ENCODE measurements around the gene SERINC1. TPM values are rescaled to one million over a fixed set of nuclear protein-coding genes. Genes with fewer than 3 reads are reported as not detected.
A peak's percentile ranks its signal among the peaks of the same experiment; 100 is the strongest.

Gene SERINC1
- total RNA-seq, 1 experiment from 2014 or later, result 202 TPM

DNA sequence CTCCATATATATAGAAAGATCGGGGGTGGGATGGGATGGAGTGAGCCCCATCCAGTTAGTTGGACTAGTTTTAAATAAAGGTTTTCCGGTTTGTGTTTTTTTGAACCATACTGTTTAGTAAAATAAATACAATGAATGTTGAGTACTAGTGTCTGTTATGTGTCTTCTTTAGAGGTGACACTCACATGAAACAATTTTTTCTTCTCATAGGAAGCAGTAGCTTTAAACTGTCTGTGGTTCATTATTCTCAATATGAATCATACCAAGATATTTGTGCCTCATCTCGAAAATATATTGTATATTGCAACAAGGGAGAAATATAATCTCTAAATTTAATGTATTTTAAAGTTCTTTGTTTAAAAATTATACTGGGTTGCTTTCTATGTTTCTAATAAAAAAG is 38.8 kb downstream of the SERINC1 start:
- no peak for DNase-seq (ENCODE audit: low read depth)

DNA sequence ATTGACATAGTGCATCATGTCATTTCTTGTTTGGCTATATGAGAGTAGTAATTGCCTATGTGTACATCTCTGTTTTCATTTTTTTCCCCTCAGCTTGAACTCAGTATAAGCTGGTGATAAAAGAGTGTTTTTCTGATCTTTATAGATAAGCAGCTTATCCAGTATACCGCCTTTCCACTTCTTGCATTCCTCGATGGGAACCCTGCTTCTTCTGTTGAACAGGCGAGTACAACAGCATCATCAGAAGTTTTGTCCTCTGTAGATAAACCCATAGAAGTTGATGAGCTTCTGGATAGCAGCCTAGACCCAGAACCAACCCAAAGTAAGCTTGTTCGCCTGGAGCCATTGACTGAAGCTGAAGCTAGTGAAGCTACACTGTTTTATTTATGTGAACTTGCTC is 39.8 kb downstream of the SERINC1 start:
- DNase-seq (ENCODE audit: low read depth), result no peak

DNA sequence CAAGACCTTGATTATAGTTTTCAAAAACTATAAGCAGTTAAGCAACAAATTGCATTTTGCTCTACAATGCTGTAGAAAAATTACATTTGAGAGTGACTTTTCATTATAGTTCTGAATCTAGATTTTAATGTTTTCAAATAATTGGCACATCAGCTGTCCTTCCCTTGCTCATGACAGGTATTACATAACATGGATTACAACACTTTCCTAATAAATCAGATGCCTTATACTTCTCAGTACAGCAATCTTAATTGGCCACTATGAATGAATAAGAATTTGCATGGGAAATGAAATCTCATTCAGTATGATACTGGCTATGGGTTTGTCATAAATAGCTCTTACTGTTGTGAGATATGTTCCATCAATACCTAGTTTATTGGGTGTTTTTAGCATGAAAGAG is 42.3 kb downstream of the SERINC1 start:
- DNase-seq (ENCODE audit: low read depth), result no peak

DNA sequence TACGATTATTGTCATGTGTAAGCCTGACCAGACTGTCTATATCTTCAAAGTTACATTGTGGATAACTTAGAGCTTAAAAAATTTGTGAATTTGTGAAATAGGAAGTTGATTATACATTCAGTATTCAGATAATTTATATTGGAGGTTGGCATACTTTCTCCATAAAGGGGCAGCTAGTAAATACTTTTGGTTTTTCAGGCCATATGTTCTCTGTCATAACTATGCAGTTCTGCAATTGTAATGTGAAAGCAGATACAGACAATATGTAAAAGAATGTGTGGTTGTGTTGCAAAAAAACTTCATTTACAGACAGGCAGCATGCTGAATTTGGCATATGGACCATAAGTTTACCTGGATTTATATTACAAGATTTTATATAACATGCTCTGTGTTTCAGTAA is 42.8 kb downstream of the SERINC1 start:
- no peak for DNase-seq (ENCODE audit: low read depth)

DNA sequence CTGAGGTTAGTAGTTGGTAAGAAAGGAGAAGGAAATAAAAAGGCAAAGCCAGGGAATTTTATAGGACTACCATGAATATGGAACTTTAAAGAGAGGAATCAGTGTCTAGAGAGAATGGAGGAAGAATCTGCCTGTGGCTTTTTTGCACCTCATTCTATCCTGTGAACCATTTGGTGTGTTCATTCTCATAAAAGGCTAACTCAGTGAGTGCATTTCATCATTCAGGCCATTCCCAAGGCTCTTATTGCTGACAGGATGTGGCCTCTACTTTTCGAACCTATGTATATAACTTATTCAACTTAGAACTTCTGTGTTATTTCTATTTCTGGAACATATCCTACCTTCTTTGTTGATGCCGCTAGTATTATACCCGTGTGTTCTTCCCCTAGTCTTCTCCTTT is 45.0 kb downstream of the SERINC1 start:
- DNase-seq (ENCODE audit: low read depth), result no peak

DNA sequence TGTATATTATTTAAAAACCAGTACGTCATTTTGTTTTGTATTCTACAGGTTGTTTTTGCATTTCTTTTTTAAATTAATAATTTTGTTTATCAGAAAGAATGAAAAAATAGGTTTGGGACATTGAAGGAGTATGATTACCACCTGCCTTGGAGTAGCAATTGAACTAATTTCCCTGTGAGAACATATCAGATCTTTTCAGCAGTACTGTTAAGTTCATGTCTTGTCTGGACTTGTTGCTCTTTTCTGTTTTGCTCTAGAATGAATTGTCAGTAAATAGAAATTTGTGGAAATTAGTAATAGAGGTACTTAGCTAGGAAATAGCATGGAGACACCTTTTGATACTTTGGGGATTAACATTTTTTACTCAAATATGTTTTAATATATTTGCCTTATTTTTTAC is 47.9 kb downstream of the SERINC1 start:
- no peak for DNase-seq (ENCODE audit: low read depth)

DNA sequence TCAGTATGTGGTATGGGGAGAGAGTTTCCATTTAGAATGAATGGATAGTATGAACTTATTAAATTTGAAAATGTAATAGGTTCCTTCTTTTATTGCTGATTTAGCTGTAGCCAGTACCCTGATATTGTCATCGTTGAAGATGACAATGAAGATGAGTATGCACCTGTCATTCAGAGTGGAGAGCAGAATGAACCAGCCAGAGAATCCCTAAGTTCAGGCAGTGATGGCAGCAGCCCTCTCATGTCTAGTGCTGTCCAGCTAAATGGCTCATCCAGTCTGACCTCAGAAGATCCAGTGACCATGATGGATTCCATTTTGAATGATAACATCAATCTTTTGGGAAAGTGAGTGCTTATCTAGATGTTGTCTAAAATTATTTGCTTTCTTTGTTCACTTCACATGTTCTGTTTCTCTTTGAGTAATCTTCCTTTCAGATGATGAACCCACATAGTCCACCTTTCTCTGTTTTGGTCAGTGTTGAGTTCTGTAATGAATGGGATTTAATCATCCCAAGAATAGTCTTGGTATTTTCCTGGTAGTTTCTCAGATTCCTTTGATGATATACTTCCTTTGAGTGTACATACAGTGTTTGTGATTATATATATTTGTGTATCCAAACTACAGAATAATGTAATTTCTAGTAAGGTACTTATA is 48.9 kb downstream of the SERINC1 start:
- DNase-seq (ENCODE audit: low read depth), result no peak

DNA sequence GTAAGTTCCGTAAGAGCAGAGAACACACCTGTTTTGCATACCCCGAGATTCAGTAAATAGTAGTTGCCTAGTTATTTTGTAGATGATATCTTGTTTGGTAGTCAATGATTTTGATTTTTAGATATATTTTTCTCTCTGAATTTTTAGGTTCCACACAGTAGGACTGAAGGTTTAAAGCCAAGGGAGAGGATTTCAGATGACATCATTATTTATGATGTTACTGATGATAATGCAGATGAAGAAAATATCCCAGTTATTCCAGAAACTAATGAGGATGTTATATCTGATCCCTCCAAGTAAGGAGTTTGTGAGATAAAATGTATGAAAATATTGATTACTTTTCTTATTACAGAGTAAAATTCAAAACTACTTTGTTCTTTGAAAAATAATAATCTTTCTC is 49.6 kb downstream of the SERINC1 start:
- no peak for DNase-seq (ENCODE audit: low read depth)

DNA sequence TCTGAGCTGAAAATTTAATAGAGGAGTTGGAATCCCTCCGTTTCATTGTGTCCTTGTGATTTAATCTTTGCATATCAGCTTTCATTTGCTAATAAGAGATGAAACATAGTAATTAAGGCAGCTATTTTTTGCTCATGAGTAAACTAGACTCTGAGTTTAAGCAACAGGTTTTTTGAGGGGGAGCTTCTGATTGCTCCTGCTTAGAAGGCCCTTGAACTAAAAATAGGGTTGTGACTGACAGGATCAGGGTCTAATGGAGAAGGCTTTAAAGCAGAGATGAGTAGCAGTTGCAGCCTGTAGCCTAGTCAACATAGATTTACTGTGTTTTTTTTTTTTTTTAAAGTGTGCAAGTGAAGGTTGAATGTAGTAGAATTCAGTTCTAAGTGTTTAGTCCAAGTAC is 54.8 kb downstream of the SERINC1 start:
- DNase-seq (ENCODE audit: low read depth), result no peak

DNA sequence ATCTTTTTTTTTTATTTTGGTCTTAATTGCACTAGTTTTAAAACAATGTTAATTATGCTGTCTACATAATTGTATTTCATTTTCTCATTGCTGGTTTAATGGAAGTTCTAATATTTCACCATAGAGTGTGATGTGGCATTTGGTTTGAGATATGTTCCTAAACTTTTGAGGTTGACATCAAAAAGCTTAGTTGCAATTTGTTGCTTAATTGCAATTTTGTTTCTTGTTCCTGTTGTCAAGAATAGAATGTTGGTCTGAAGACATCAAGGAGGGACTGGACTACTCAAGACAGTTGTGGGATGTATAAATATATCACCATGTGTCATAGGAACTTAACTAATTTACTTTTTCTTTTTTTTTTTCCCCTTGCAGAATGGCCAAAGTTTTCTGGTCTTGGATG is 59.6 kb downstream of the SERINC1 start:
- DNase-seq (ENCODE audit: low read depth), result no peak

DNA sequence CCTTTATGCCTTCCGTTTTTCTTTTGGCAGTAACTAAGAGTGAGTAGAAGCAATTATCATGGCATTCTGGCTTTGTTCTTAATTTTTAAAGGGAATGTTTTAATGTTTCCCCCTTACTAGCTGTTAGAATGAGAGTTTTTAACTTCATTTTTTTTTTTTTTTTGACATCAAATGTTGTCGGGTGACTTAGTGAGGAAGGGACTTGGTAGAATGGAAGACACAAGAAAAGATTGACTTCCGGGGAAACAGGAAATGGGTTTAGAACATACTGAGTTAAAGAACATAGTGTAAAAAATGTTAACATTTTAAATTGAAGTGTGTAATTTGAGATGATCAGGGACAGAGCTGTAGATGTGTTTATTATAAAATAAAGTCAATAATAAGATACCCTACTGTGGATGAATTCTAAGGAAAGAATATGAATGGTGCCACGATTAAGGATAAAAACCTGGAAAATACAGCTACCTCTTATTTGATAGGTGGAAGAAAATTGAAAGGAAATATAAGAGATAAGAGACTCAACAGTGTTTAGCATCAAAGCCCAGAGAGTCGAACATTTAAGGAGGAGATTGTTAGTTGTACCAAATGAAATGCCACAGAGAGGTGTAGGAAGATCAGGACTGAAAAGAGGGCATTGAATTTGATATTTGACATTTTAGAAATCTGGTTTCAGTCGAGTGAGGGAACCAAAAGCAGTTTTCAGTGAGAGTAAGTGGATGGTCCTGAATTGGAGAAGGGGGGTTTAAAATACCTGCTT is 62.7 kb downstream of the SERINC1 start:
- no peak for DNase-seq (ENCODE audit: low read depth)

DNA sequence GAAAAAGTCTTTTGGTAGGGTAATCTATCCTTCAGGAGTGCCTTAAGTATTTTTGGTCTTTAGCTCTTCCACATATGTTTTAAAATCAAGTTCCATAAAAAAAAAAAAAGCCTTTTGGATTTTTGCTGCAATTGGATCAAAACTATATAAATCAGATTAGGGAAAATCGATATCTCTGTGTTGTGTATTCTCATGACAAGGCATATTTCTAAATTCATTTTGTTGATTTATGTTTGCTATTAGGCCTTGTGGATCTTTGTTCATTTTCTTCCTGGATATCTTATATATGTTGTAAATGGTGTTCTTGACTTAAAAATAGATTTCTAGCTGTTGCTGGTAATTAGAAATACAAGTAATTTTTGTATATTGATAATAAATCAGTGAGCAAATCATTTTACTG is 63.4 kb downstream of the SERINC1 start:
- DNase-seq (ENCODE audit: low read depth), result no peak

DNA sequence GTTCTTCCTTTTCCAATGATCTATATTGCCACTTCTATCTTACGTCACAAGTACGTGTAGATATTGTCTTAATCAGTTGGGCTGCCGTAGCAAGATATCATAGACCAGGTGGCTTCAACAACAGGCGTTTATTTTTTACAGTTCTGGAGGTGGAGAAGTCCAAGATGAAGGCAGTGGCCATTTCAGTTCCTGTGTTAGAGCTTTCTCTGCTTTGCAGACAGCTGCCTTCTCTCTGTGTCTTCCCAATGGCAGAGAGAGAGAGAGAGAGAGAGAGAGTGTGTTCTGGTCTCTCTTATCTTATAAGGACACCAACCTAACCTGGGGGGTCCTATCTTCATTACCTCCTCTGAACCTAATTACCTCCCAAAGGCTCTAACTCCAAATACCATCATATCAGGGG is 63.9 kb downstream of the SERINC1 start:
- DNase-seq (ENCODE audit: low read depth), result no peak

DNA sequence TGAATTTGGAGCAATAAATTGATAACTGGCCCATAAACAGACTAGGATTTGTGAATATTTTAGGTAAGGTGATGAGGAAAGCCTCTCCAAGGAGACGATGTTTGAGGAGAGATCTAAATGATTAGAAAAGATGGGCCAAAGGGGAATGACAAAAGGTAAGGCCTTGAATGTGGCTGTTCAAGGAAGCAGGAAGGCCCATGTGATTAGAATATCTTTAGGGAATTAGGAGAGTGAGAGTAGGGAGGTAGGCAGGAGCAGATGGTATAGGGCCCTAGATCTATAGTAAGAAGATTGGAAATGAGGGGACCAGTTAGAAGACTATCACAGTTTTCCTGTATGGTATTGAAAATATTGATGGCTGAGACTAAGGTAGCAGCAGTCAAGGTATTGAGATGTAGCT is 65.4 kb downstream of the SERINC1 start:
- no peak for DNase-seq (ENCODE audit: low read depth)

DNA sequence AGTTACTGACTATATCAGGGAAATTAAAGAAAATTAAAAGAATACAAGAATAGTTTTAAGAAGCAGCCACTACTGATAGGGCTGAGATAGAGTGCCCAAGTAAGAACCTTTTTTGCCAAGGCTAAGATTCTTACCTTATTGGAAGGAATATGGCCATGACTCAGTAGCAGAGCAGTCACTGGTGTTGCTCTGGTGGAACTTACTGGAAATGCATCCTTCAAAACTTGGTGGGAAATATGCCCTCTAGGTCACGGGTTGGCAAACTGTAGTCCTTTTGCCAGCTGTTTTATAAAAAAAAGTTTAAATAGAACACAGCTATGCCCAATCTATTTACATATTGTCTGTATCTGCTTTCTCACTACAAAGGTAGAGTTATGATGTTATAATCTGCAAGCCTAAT is 66.2 kb downstream of the SERINC1 start:
- DNase-seq (ENCODE audit: low read depth), result peak; percentile 47

DNA sequence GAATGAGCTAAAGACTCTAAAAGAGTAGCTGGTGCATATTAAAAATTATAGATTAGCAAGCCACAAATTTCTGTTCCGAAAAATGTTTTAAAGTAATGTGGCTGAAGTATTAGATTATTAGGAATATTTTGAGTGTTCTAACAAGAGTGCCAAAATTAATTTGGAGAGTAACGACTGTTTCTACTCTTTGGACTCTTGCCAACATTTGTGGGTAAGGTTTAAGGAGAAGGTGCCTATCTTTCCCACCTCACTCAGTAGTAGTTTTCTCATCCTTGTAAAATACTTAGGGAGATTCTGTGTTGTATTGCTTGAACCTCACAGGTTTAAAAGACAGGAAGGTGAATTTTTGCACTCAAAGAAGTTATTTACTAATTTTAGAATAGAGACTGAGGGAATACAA is 67.2 kb downstream of the SERINC1 start:
- DNase-seq (ENCODE audit: low read depth), result no peak

DNA sequence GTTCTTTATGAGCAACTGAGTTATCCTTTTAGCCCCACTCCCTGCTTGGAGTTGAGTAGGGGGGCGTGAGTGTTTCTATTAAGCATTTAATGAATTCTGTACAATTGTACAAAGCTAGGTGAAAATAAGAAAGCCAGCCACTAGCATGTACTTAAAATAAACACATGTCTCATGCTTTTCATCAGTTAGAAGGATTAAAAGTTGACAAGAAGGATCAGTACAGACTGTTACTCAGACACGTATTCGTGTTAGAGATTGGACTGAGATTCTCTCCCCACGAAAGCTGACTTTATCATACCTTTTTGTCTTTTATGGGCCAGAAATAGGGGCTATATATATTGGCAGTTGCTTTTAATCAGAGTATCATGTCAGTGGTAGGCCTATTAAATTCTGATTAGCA is 70.5 kb downstream of the SERINC1 start:
- DNase-seq (ENCODE audit: low read depth), result no peak

DNA sequence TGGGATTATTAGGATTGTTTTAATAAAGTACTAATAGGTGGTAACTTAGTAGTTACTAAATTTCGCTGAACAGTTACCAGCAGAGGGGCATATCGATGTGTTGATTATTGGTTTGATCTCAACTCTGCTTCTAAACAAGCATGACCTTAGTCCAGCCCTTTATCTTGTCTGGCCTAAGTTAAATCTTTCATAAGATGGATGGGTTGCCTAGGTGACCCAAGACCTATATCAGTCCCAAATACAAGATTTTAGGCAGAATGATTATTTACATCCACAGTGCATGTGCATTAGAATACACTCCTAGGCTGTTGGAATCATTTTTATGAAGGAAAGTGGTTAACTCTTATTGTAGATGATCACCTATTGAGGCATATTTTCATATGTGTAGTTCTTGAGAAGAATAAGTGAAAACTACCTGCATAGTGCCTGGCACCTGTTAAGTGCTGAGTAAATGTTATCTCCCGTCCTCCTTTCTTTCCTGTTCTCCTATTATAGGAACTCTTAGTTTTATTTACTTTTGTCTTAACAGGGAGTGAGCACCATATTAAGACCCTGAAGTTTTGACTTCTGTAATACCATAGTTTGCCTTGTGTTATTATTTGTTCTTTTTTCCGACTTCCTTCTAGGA is 71.0 kb downstream of the SERINC1 start:
- DNase-seq (ENCODE audit: low read depth), result no peak

DNA sequence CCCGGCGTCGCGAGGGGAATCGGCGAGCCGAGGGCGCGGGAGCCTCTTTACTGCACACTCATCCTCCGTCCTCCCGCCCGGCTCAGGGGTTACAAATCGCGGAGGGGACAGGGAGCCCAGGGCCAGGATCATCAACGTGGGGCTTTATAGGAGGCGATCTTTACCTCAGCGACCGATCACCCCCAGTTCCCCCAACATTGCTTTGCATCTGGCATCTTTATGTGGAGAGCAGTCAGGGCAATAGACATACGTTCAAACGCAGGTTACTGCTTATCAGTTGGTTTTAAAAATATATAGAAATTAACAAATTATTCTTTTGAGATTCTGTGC is 71.5 kb downstream of the SERINC1 start:
- peak; percentile 36 for DNase-seq (ENCODE audit: low read depth)

DNA sequence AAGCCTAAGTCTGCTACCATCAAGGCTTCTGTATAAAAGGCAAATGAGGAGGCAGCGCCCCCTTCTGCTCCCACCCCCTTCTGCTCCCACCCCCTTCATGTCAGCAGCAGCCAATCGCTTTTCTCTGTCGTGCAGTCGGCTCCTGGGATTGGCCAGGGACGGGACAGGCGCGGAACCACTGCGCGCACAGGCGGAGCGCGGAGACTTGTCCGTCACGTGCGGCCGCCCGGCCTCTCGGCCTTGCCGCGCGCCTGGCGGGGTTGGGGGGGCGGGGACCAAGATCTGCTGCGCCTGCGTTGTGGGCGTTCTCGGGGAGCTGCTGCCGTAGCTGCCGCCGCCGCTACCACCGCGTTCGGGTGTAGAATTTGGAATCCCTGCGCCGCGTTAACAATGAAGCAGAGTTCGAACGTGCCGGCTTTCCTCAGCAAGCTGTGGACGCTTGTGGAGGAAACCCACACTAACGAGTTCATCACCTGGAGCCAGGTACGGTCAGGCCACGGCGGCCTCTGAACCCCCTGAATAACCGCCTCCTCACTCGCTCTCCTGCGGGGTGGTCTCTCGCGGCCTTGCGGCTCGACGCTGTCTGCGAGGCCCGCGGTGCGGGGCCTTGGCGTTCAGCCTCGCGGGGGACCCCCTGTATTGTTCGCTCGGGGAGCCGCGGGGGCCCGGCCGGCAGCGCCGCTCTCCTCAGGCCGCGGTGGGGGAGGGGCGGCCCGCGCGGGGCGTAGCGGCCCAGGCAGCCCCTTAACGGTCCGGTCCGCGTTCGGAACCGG is 72.1 kb downstream of the SERINC1 start, which contains the start of gene HSF2:
HSF2 (plus strand) TSS at position 305 of the 773 bp plus-strand sequence; CDS start at position 391, 86 bp downstream.
- DNase-seq (ENCODE audit: low read depth), result peak; percentile 100

DNA sequence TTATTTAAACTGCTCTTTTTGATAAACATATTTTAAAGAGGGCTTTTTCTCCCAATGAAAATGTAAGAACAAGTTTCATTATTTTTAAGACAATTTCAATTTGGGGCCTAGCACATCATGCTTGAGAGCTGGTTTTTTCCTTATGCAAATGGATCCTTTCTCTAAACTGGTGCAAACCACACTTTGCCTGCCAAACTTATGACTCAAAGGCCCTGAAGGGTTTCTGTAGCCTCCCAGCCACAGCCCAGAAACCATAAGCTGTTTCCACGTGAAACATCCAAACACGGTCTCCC is 72.6 kb downstream of the SERINC1 start:
- DNase-seq (ENCODE audit: low read depth), result no peak

DNA sequence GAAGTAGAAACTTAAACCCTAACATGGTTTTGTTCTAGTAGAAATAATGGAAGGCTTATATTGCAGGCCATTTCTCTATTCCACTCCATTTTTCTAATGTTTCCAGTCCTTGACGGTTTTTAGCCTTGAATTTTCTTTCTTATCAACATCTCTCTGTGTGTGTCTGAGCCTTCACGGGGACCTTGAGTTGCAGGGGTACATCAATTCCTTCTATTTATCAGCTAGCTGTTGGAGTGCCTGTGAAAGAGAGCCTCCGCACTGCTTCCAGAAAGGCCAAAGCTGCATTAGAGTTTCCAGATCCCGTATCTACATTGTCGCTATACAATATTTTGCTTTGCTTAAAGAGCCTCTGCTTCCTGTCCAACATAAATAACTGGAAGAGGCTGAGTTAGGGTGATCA is 77.6 kb downstream of the SERINC1 start:
- no peak for DNase-seq (ENCODE audit: low read depth)
